NCI-H82 (cell line): ENCODE data around the gene SPATA32.

ENCODE experiments used
- DNase-seq: peaks from one replicate; lab custom pipeline; 2025; lab: John Stamatoyannopoulos, UW

Gene SPATA32

GRCh38 chr17:45228763-45229539 is 32.9 kb downstream of the SPATA32 start:
- DNase-seq, result no peak

- DNase-seq, result no peak
These were observed 33.8 kb downstream of the SPATA32 start for GRCh38 chr17:45227926-45228762.

DNA sequence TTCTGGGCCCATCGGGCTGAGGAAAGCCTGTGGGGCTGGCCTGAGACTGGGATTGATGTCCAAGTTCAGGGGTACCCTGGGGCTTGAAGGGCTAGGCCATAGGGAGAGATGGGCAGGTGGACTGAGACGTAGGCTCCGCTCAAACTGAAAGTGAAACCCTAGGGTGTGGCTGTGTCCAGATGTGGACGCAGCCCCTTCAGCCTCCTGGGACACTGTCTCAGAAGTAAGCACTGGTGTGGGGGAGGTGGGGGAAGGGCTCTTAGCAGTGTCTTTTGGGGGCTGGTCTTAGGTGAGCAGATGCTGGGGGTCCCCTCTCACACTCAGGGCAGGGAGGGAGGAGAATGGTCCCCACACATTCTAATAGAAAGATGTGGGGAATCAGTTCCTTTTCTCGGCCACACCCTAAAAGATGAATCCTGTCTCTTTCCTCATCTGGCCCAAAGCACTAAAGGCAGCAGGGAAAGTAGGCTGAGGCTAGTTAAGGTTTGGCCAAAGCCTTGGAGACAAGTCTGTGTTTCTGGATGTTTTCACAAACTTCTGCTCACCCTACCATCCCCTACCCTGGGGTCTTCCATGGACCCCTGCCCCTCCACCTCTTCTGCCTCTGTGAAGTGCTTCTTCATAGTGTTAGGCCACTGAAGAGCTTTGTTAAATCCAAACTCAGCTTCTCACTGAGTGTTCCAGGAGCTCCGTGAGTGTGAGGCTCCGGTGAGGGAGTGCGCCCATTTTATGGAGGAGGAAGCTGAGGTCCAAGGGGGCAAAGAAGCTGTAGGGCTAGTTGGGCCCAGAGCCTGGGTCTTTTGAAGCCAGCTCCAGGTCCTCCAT is 34.6 kb downstream of the SPATA32 start:
- DNase-seq, result no peak

DNA sequence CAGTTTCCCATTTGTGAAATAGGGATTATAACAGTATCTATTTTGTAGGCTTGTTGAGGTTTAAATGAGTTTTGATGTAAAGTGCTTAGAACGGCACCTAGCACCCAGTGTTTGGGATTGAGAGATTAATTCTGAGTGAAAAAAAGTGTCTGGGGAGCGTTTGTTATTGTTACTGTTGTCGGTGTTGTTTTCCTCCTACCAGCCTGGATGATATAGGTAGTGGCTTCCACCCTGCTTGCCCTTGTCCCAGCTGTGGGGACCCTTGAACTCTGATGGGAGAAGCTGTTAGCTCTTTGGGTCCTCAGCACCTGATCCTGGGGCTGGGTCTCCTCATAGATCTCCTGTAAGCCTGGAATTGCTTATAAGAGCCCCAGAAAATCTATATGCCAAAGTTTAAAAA is 35.3 kb downstream of the SPATA32 start:
- no peak for DNase-seq

DNA sequence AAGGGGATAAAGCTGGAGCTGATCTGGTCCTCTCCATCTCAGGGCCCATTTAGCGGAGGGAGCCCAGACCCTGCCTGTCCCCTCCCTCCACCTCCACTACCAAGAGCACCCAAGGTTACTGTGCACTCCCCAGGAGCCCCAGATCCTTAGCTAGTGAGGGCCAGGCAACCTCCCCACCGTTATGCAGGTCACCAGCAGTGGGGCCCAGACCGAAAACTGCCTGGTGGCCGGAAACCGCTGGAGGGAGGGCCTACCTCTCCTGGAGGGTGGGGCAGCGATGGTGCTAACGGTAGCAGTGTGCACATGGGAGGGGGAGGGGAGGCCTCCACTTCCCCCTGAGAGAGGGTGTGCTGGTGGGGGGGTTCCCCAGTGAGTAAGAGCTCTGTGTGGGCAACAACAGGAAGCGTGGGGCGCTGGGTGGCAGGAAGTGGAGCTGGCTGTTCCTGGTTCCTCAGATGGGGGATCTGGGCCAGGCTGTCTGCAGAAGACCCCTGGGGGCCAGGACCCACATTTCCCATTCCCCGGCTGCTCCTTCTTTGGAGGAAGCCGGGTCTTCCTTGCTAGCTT is 35.8 kb downstream of the SPATA32 start:
- DNase-seq, result no peak

GRCh38 chr17:45225051-45225700 is 36.7 kb downstream of the SPATA32 start:
- no peak for DNase-seq

DNA sequence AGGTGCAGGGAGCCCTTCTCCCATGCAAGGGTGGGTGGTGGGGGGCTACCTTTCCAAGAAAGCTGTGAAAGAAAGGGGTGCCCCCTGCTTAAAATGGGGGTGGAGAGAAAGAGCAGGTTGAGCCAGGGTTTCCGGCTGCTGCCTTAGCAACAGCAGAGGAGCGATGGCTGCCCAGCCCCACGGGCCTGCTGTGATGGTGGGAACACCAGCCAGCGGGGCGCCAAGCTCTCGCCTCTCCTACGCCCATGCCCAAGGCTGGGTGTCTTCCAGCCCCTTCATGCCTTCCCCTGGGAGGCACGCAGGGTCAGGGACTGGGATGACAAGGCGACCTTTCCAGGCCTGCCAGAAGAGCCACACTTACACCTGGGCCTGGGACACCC is 37.2 kb downstream of the SPATA32 start:
- DNase-seq, result no peak

- DNase-seq, result peak; percentile 72
These were observed 38.1 kb downstream of the SPATA32 start for GRCh38 chr17:45223539-45224528.

- DNase-seq, result peak; percentile 38
These were observed 38.8 kb downstream of the SPATA32 start for GRCh38 chr17:45222996-45223538.

DNA sequence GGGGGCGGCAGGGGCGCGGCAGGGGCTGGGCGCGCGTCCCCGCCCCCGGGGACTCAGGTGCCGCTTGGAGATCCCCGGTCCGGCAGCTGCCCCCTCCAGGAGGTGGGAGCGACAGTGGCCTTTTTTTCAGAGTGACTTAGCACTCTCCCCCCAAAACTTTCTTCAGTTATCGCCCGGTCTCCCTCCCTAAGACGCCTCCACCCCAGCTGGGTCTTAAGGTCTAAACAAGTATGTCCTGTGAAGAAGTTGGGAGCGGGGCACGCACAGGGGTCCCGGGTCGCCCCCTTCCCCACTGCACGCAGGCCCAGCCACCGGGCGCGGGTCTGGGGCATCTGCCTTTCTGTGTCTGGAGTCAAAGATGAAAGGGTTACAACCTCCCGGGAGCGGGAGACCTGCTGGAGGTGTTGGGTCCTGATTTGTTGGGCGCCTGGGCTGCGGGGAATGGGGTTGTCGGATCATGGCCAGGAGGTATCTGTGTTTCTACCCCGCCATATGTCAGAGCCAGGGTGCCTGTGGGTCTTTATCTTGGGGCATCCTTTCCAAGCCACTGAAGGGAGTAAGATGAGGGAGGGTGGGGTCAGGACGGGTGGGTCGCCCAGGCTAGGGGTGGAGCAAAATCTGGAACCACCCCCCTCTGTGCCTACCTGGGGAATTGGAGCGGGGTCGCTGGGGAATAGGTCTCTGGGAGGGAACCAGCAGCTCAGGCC is 39.5 kb downstream of the SPATA32 start:
- no peak for DNase-seq

- no peak for DNase-seq
These were observed 39.9 kb downstream of the SPATA32 start for GRCh38 chr17:45222014-45222288.

GRCh38 chr17:45221081-45222013 is 40.5 kb downstream of the SPATA32 start, which contains the start of gene FMNL1:
TSS of gene FMNL1 (plus strand) at chr17:45221885. CDS start at chr17:45222125, 240 bp downstream.
- DNase-seq, result peak; percentile 42

DNA sequence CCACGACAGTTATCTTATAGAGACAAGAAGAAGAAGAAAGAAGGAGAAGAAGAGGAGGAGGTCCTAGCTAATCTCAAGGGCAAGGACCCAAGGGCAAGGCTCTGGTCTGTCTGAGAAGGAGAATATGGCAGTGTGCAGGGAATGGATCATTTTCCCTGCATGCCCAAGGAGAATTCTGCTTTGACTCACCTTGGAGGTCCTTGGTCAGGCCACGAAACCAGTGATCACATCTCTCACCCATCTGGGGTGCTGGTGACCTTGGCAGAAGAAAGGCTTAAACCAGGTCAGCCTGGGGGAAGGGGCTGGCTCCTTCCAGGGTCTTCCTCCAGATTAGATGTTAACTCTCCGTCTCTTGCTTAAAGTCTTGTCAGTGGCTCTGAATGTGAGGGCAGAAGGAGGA is 41.8 kb downstream of the SPATA32 start:
- DNase-seq, result no peak

GRCh38 chr17:45218895-45219661 is 42.8 kb downstream of the SPATA32 start:
- peak; percentile 93 for DNase-seq
